Activated CD4-positive, alpha-beta T cell treated with anti-CD3 and anti-CD28 coated beads, Interleukin-2, amount 10 ng/mL, durations not matched to agents 24 days and 14 days (primary cell): ENCODE results near the gene BMS1. TPM values are rescaled to one million over a fixed set of nuclear protein-coding genes. Genes with fewer than 3 reads are reported as not detected.
"Not testable (repeated sequence)": the region's sequence is repeated elsewhere in the genome, so short reads cannot be mapped to it uniquely, and the experiment has no call there.

Experiments used
- DNase-seq: peaks from one replicate; pipeline ENCODE4 v3.0.0; 2022
- H3K27ac Mint-ChIP-seq: one replicate; pipeline ENCODE4 v1.8.0; 2022; ENCODE audit warnings: mild to moderate bottlenecking, mixed read lengths
- H3K27me3 Mint-ChIP-seq: one replicate; pipeline ENCODE4 v1.8.0; 2022; ENCODE audit warnings: mixed read lengths
- H3K36me3 Mint-ChIP-seq: one replicate; pipeline ENCODE4 v1.8.0; 2022; ENCODE audit warnings: low read depth, mild to moderate bottlenecking, mixed read lengths
- H3K4me1 Mint-ChIP-seq: one replicate; pipeline ENCODE4 v1.8.0; 2021; ENCODE audit warnings: mixed read lengths
- H3K4me3 Mint-ChIP-seq: one replicate; pipeline ENCODE4 v1.8.0; 2022; ENCODE audit warnings: mild to moderate bottlenecking, moderate library complexity, mixed read lengths
- H3K9me3 Mint-ChIP-seq: one replicate; pipeline ENCODE4 v1.8.0; 2021; ENCODE audit warnings: mixed read lengths
- intact Hi-C: fragments of 100-400 bp; cut with micrococcal nuclease; formaldehyde crosslinking; loops from one replicate; pipeline ENCODE4 v1.15.1; 2023
- total RNA-seq: library from RNA; stranded (reverse); gene quantifications from 2 replicates; pipeline ENCODE4 v1.2.3, GENCODE V29; 2022

The BMS1 gene
- total RNA-seq, 1 donor from 2014 or later = 39.3 TPM

- peaks cover 37% of the 10 kb centered on the region for H3K27me3 Mint-ChIP-seq
- H3K4me1 Mint-ChIP-seq, H3K36me3 Mint-ChIP-seq, H3K27ac Mint-ChIP-seq, DNase-seq, intact Hi-C loops, H3K9me3 Mint-ChIP-seq, H3K4me3 Mint-ChIP-seq: not testable (repeated sequence)
These were observed 77.4 kb downstream of the BMS1 start for GRCh38 chr10:42860016-42860415.

- H3K27ac Mint-ChIP-seq, H3K4me1 Mint-ChIP-seq, DNase-seq, intact Hi-C loops, H3K9me3 Mint-ChIP-seq, H3K36me3 Mint-ChIP-seq, H3K4me3 Mint-ChIP-seq: not testable (repeated sequence)
- H3K27me3 Mint-ChIP-seq = peaks cover 43% of the 10 kb centered on the region
These were observed 80.2 kb downstream of the BMS1 start for GRCh38 chr10:42862801-42863200.

GRCh38 chr10:42864575-42864974, 82.0 kb downstream of the BMS1 start:
- H3K4me3 Mint-ChIP-seq = no peak overlapping the region
- no peaks in the 10 kb centered on the region for H3K36me3 Mint-ChIP-seq
- H3K27me3 Mint-ChIP-seq = peaks cover 43% of the 10 kb centered on the region
- no peak for DNase-seq
- H3K4me1 Mint-ChIP-seq = peaks cover 4% of the 10 kb centered on the region
- no peak overlapping the region for H3K27ac Mint-ChIP-seq
- H3K9me3 Mint-ChIP-seq = no peaks in the 10 kb centered on the region
- intact Hi-C loops = no loop called here

GRCh38 chr10:42865716-42866114, 83.1 kb downstream of the BMS1 start:
- intact Hi-C loops = loop anchor here (1.0 kb wide), 1 partner anchor 240 kb away; no protein-coding TSS in a partner anchor
- H3K27ac Mint-ChIP-seq = no peak overlapping the region
- no peak for DNase-seq
- H3K9me3 Mint-ChIP-seq = no peaks in the 10 kb centered on the region
- peaks cover 4% of the 10 kb centered on the region for H3K4me1 Mint-ChIP-seq
- H3K4me3 Mint-ChIP-seq = no peak overlapping the region
- H3K27me3 Mint-ChIP-seq = peaks cover 43% of the 10 kb centered on the region
- H3K36me3 Mint-ChIP-seq = no peaks in the 10 kb centered on the region

- Mint-ChIP-seq H3K27ac (no peak overlapping the region), H3K9me3 (no peaks in the 10 kb centered on the region), H3K27me3 (peaks cover 40% of the 10 kb centered on the region), H3K4me1 (peaks cover 4% of the 10 kb centered on the region), H3K4me3 (peak overlapping the region; percentile 57), H3K36me3 (no peaks in the 10 kb centered on the region)
- peak; percentile 87 for DNase-seq
- intact Hi-C loops = loop anchor here (1.0 kb wide), 1 partner anchor 239 kb away; no protein-coding TSS in a partner anchor
These were observed 83.8 kb downstream of the BMS1 start for GRCh38 chr10:42866115-42866995.

GRCh38 chr10:42867571-42867970, 85.0 kb downstream of the BMS1 start:
- H3K4me3 Mint-ChIP-seq = no peak overlapping the region
- no peaks in the 10 kb centered on the region for H3K9me3 Mint-ChIP-seq
- H3K36me3 Mint-ChIP-seq = no peaks in the 10 kb centered on the region
- peaks cover 4% of the 10 kb centered on the region for H3K4me1 Mint-ChIP-seq
- peaks cover 36% of the 10 kb centered on the region for H3K27me3 Mint-ChIP-seq
- no peak overlapping the region for H3K27ac Mint-ChIP-seq
- intact Hi-C loops = no loop called here
- DNase-seq = no peak

GRCh38 chr10:42868530-42868929, 85.9 kb downstream of the BMS1 start:
- peaks cover 4% of the 10 kb centered on the region for H3K4me1 Mint-ChIP-seq
- H3K36me3 Mint-ChIP-seq = no peaks in the 10 kb centered on the region
- H3K27ac Mint-ChIP-seq = no peak overlapping the region
- no peak overlapping the region for H3K4me3 Mint-ChIP-seq
- intact Hi-C loops = no loop called here
- no peak for DNase-seq
- H3K27me3 Mint-ChIP-seq = peaks cover 28% of the 10 kb centered on the region
- no peaks in the 10 kb centered on the region for H3K9me3 Mint-ChIP-seq

- H3K27me3 Mint-ChIP-seq = peaks cover 15% of the 10 kb centered on the region
- no peak overlapping the region for H3K4me3 Mint-ChIP-seq
- no peaks in the 10 kb centered on the region for H3K9me3 Mint-ChIP-seq
- no peak overlapping the region for H3K27ac Mint-ChIP-seq
- no peak for DNase-seq
- no peaks in the 10 kb centered on the region for H3K36me3 Mint-ChIP-seq
- peaks cover 4% of the 10 kb centered on the region for H3K4me1 Mint-ChIP-seq
- intact Hi-C loops = no loop called here
These were observed 87.4 kb downstream of the BMS1 start for GRCh38 chr10:42869977-42870350.

- intact Hi-C loops, H3K9me3 Mint-ChIP-seq, DNase-seq, H3K4me1 Mint-ChIP-seq, H3K27me3 Mint-ChIP-seq, H3K27ac Mint-ChIP-seq, H3K36me3 Mint-ChIP-seq, H3K4me3 Mint-ChIP-seq: not testable (repeated sequence)
These were observed 88.6 kb downstream of the BMS1 start for GRCh38 chr10:42871138-42871641.

- peaks cover 5% of the 10 kb centered on the region for H3K27me3 Mint-ChIP-seq
- H3K9me3 Mint-ChIP-seq = no peaks in the 10 kb centered on the region
- no peaks in the 10 kb centered on the region for H3K36me3 Mint-ChIP-seq
- intact Hi-C loops = no loop called here
- no peak overlapping the region for H3K27ac Mint-ChIP-seq
- H3K4me1 Mint-ChIP-seq = peaks cover 2% of the 10 kb centered on the region
- no peak overlapping the region for H3K4me3 Mint-ChIP-seq
- no peak for DNase-seq
These were observed 89.2 kb downstream of the BMS1 start for GRCh38 chr10:42871823-42872222.

GRCh38 chr10:42872865-42873435, 90.4 kb downstream of the BMS1 start:
- H3K4me1 Mint-ChIP-seq = no peaks in the 10 kb centered on the region
- intact Hi-C loops = no loop called here
- no peaks in the 10 kb centered on the region for H3K27me3 Mint-ChIP-seq
- no peak overlapping the region for H3K4me3 Mint-ChIP-seq
- no peak overlapping the region for H3K27ac Mint-ChIP-seq
- DNase-seq = no peak
- no peaks in the 10 kb centered on the region for H3K9me3 Mint-ChIP-seq
- H3K36me3 Mint-ChIP-seq = no peaks in the 10 kb centered on the region

- intact Hi-C loops = no loop called here
- H3K9me3 Mint-ChIP-seq = no peaks in the 10 kb centered on the region
- H3K27ac Mint-ChIP-seq = no peak overlapping the region
- H3K27me3 Mint-ChIP-seq = no peaks in the 10 kb centered on the region
- no peak overlapping the region for H3K4me3 Mint-ChIP-seq
- no peak for DNase-seq
- no peaks in the 10 kb centered on the region for H3K36me3 Mint-ChIP-seq
- H3K4me1 Mint-ChIP-seq = no peaks in the 10 kb centered on the region
These were observed 92.3 kb downstream of the BMS1 start for GRCh38 chr10:42874713-42875387.

GRCh38 chr10:42875388-42875755, 92.8 kb downstream of the BMS1 start:
- no peaks in the 10 kb centered on the region for H3K4me1 Mint-ChIP-seq
- intact Hi-C loops = no loop called here
- no peak overlapping the region for H3K4me3 Mint-ChIP-seq

GRCh38 chr10:42875798-42876341, 93.3 kb downstream of the BMS1 start:
- no peaks in the 10 kb centered on the region for H3K9me3 Mint-ChIP-seq
- no peak overlapping the region for H3K27ac Mint-ChIP-seq
- no peaks in the 10 kb centered on the region for H3K4me1 Mint-ChIP-seq
- H3K4me3 Mint-ChIP-seq = no peak overlapping the region
- intact Hi-C loops = no loop called here
- H3K27me3 Mint-ChIP-seq = no peaks in the 10 kb centered on the region
- no peaks in the 10 kb centered on the region for H3K36me3 Mint-ChIP-seq
- DNase-seq = no peak

More at GRCh38 chr10:42875388-42875755, 92.8 kb downstream of the BMS1 start:
- DNase-seq = no peak
- H3K27me3 Mint-ChIP-seq = no peaks in the 10 kb centered on the region
- H3K9me3 Mint-ChIP-seq = no peaks in the 10 kb centered on the region
- no peak overlapping the region for H3K27ac Mint-ChIP-seq
- no peaks in the 10 kb centered on the region for H3K36me3 Mint-ChIP-seq
